HG03025 (cell line): ENCODE measurements around the gene CA11.

Source experiments
- ATAC-seq: cut with Tn5 transposase; IDR thresholded peaks from one replicate; pipeline ENCODE4 v1.9.1; 2021; ENCODE audit warnings: mild to moderate bottlenecking, moderate library complexity; ENCODE audit not compliant: unreplicated experiment, low FRiP score

Gene CA11

GRCh38 chr19:48616041-48616436 is 29.9 kb downstream of the CA11 start:
- ATAC-seq: no peak

- ATAC-seq: no peak
These were observed 30.6 kb downstream of the CA11 start for GRCh38 chr19:48615231-48616040.

- no peak for ATAC-seq
These were observed 31.4 kb downstream of the CA11 start, which contains the start of gene FAM83E for GRCh38 chr19:48614436-48615230. TSS of gene FAM83E (minus strand) at chr19:48615076. CDS start at chr19:48613372, 1,704 bp downstream.

- ATAC-seq: no peak
These were observed 32.0 kb downstream of the CA11 start for GRCh38 chr19:48613852-48614435.

- no peak for ATAC-seq
These were observed 32.7 kb downstream of the CA11 start for GRCh38 chr19:48613024-48613851.

GRCh38 chr19:48611872-48612271 is 34.1 kb downstream of the CA11 start:
- no peak for ATAC-seq

GRCh38 chr19:48609571-48610108 is 36.3 kb downstream of the CA11 start:
- ATAC-seq: no peak

GRCh38 chr19:48608798-48609263 is 37.2 kb downstream of the CA11 start:
- ATAC-seq: no peak

- ATAC-seq: no peak
These were observed 38.6 kb downstream of the CA11 start for GRCh38 chr19:48607359-48607755.

- no peak for ATAC-seq
These were observed 39.3 kb downstream of the CA11 start, which contains the start of gene SPACA4 for GRCh38 chr19:48606463-48607358. TSS of gene SPACA4 (plus strand) at chr19:48606742. CDS start at chr19:48606979, 237 bp downstream.

GRCh38 chr19:48603850-48604249 is 42.1 kb downstream of the CA11 start:
- no peak for ATAC-seq

- ATAC-seq: no peak
These were observed 42.5 kb downstream of the CA11 start for GRCh38 chr19:48603449-48603848.

- no peak for ATAC-seq
These were observed 43.0 kb downstream of the CA11 start for GRCh38 chr19:48603001-48603400.

GRCh38 chr19:48600679-48601417 is 45.1 kb downstream of the CA11 start:
- ATAC-seq: no peak

GRCh38 chr19:48598996-48599700 is 46.8 kb downstream of the CA11 start:
- ATAC-seq: no peak

- ATAC-seq: no peak
These were observed 49.1 kb downstream of the CA11 start for GRCh38 chr19:48596679-48597465.

GRCh38 chr19:48596237-48596636 is 49.8 kb downstream of the CA11 start:
- ATAC-seq: no peak
